IMR-90 (cell line): ENCODE data around the gene CDH15. TPM values are rescaled to one million over a fixed set of nuclear protein-coding genes. Genes with fewer than 3 reads are reported as not detected.

Experiments used
- ATAC-seq: fragments of 200-7000 bp; cut with Tn5 transposase; 2 replicates; pipeline ENCODE4 v1.9.1; 2020; ENCODE audit warnings: low read depth, mild to moderate bottlenecking, moderate library complexity
- BruUV-seq: library from RNA; stranded (reverse); fragments of 400-500 nt; replicated peaks from 2 replicates; lab custom pipeline; 2021; lab: Mats Ljungman, UMichigan
- CTCF ChIA-PET: fragments of 300-600 bp; formaldehyde crosslinking; extraction: SDS; loops from one replicate; lab custom pipeline; 2021; ENCODE audit warnings: antibody characterized with exemption; lab: Yijun Ruan, JAX
- POLR2A ChIA-PET: fragments of 300-600 bp; sonication (Branson Sonifier 250); formaldehyde crosslinking; loops from one replicate; lab custom pipeline; 2022; ENCODE audit warnings: antibody characterized with exemption; ENCODE audit not compliant: unreplicated experiment; lab: Charles Lee
- DNase-seq: peaks from one replicate; pipeline ENCODE4 v3.0.0; 2013
- H2AFZ ChIP-seq: replicated peaks from 2 replicates; pipeline ENCODE3; 2013; ENCODE audit warnings: low read length, mild to moderate bottlenecking; ENCODE audit not compliant: poor library complexity
- H2AK5ac ChIP-seq: 2 replicates; pipeline ENCODE4 v1.6.1; 2013; ENCODE audit warnings: low read depth, low read length, inconsistent platforms
- H2AK9ac ChIP-seq: replicated peaks from 2 replicates; pipeline ENCODE3; 2013; ENCODE audit warnings: mild to moderate bottlenecking, low read depth, low read length, moderate library complexity; ENCODE audit not compliant: poor library complexity
- H2BK120ac ChIP-seq: 2 replicates; pipeline ENCODE4 v1.6.1; 2013; ENCODE audit warnings: low read depth, low read length, inconsistent platforms
- H2BK15ac ChIP-seq: 3 replicates; pipeline ENCODE4 v1.6.1; 2013; ENCODE audit warnings: low read depth, low read length, inconsistent platforms
- H2BK20ac ChIP-seq: 2 replicates; pipeline ENCODE4 v1.6.1; 2013; ENCODE audit warnings: low read depth, mild to moderate bottlenecking, inconsistent platforms, low read length, moderate library complexity
- H2BK5ac ChIP-seq: 2 replicates; pipeline ENCODE4 v1.6.1; 2013; ENCODE audit warnings: mild to moderate bottlenecking, low read depth, low read length, inconsistent platforms; ENCODE audit not compliant: poor library complexity, severe bottlenecking
- H3K14ac ChIP-seq: replicated peaks from 2 replicates; pipeline ENCODE4 v1.6.1; 2013; ENCODE audit warnings: low read depth, low read length, inconsistent platforms
- H3K18ac ChIP-seq: 2 replicates; pipeline ENCODE4 v1.6.1; 2013; ENCODE audit warnings: low read depth, low read length, control low read depth
- H3K23ac ChIP-seq: 2 replicates; pipeline ENCODE4 v1.6.1; 2013; ENCODE audit warnings: low read depth, low read length, inconsistent platforms
- H3K27ac ChIP-seq: 2 replicates; pipeline ENCODE4 v1.5.1; 2013; ENCODE audit warnings: mild to moderate bottlenecking, control low read depth, low read length; ENCODE audit not compliant: insufficient read depth
- H3K27me3 ChIP-seq: 2 replicates; pipeline ENCODE4 v1.6.1; 2013; ENCODE audit warnings: low read length; ENCODE audit not compliant: control insufficient read depth, insufficient read depth
- H3K36me3 ChIP-seq: 2 replicates; pipeline ENCODE4 v1.6.1; 2013; ENCODE audit warnings: low read length, mixed read lengths; ENCODE audit not compliant: control insufficient read depth, insufficient read depth
- H3K4ac ChIP-seq: 2 replicates; pipeline ENCODE4 v1.6.1; 2013; ENCODE audit warnings: low read depth, low read length, inconsistent platforms
- H3K4me1 ChIP-seq: 2 replicates; pipeline ENCODE4 v1.6.1; 2013; ENCODE audit warnings: low read length, mixed read lengths; ENCODE audit not compliant: control insufficient read depth, insufficient read depth
- H3K4me2 ChIP-seq: 2 replicates; pipeline ENCODE4 v1.6.1; 2013; ENCODE audit warnings: low read depth, mild to moderate bottlenecking, control low read depth, low read length, moderate library complexity
- H3K4me3 ChIP-seq: 2 replicates; pipeline ENCODE4 v1.5.1; 2013; ENCODE audit warnings: low read depth, mild to moderate bottlenecking, control low read depth, low read length, moderate library complexity; ENCODE audit not compliant: insufficient read depth
- H3K56ac ChIP-seq: 2 replicates; pipeline ENCODE4 v1.6.1; 2013; ENCODE audit warnings: low read length, inconsistent platforms; ENCODE audit not compliant: insufficient read depth; ENCODE audit errors: extremely low read depth
- H3K79me1 ChIP-seq, 2 experiments: 2 replicates each; pipeline ENCODE4 v1.6.1; 2013; ENCODE audit warnings: low read length in 2 of 2, inconsistent platforms in 1 of 2, low read depth in 1 of 2
- H3K9ac ChIP-seq: 2 replicates; pipeline ENCODE4 v1.6.1; 2013; ENCODE audit warnings: low read depth, low read length, control low read depth
- H3K9me1 ChIP-seq: 2 replicates; pipeline ENCODE4 v1.6.1; 2013; ENCODE audit warnings: low read length, inconsistent platforms; ENCODE audit not compliant: insufficient read depth
- H3K9me3 ChIP-seq: 2 replicates; pipeline ENCODE4 v1.6.1; 2013; ENCODE audit warnings: low read length; ENCODE audit not compliant: control insufficient read depth, insufficient read depth
- H4K20me1 ChIP-seq: 2 replicates; pipeline ENCODE4 v1.6.1; 2013; ENCODE audit warnings: low read length, inconsistent platforms; ENCODE audit not compliant: insufficient read depth
- H4K5ac ChIP-seq: 2 replicates; pipeline ENCODE4 v1.6.1; 2013; ENCODE audit warnings: mild to moderate bottlenecking, low read depth, low read length, control low read depth
- H4K8ac ChIP-seq, 2 experiments: 2 replicates each; pipeline ENCODE4 v1.6.1; 2013; ENCODE audit warnings: low read depth in 2 of 2, low read length in 2 of 2, control low read depth in 1 of 2, inconsistent platforms in 1 of 2
- H4K91ac ChIP-seq: 2 replicates; pipeline ENCODE4 v1.6.1; 2013; ENCODE audit warnings: low read depth, low read length, inconsistent platforms; ENCODE audit not compliant: insufficient read depth
- BHLHE40 ChIP-seq: fragments of 150-350 bp; IDR thresholded peaks from 2 replicates; pipeline ENCODE4 v1.6.1; 2016; ENCODE audit warnings: mild to moderate bottlenecking, low read depth, low read length
- CHD1 ChIP-seq: IDR thresholded peaks from 2 replicates; pipeline ENCODE4 v1.6.1; 2012; ENCODE audit warnings: low read depth, low read length, improper control_type of control experiment
- MXI1 ChIP-seq: IDR thresholded peaks from 2 replicates; pipeline ENCODE4 v1.6.1; 2012; ENCODE audit warnings: low read depth, mild to moderate bottlenecking, low read length, moderate library complexity, borderline replicate concordance
- POLR2A ChIP-seq: IDR thresholded peaks from 2 replicates; pipeline ENCODE4 v1.6.1; 2012; ENCODE audit warnings: mild to moderate bottlenecking, low read depth, low read length
- RAD21 ChIP-seq: IDR thresholded peaks from 2 replicates; pipeline ENCODE4 v1.6.1; 2012; ENCODE audit warnings: low read length, improper control_type of control experiment
- RFX5 ChIP-seq: IDR thresholded peaks from 2 replicates; pipeline ENCODE4 v1.8.0; 2012; ENCODE audit warnings: low read depth, mild to moderate bottlenecking, low read length, moderate library complexity
- WGBS, 2 experiments: methylation state at CpG; one replicate each; pipeline versions ENCODE4 v1.1.5 to v1.1.7; 2013; ENCODE audit warnings: missing lambda C conversion rate in 2 of 2; ENCODE audit not compliant: insufficient read length in 1 of 2; ENCODE audit errors: extremely low coverage in 2 of 2; 5-methylcytosine and 5-hydroxymethylcytosine counted together
- dilution Hi-C: fragments of 300-500 bp; cut with HindIII; formaldehyde crosslinking; loops from one replicate; pipeline ENCODE4 v1.14.3; 2018; ENCODE audit warnings: low sequenced_read_pairs; ENCODE audit not compliant: unreplicated experiment
- in situ Hi-C: fragments of 300-500 bp; cut with MboI; formaldehyde crosslinking; loops from 3 replicates; pipeline ENCODE4 v1.14.3; 2019; ENCODE audit warnings: low sequenced_read_pairs, inconsistent platforms, mixed read lengths
- intact Hi-C: fragments of 100-400 bp; cut with micrococcal nuclease; formaldehyde crosslinking; loops from 2 replicates; pipeline ENCODE4 v1.10.0; 2022
- polyA plus RNA-seq, 3 experiments: library from polyadenylated mRNA; depleted of rRNA; stranded (reverse); fragments of >200 nt; gene quantifications; 2 replicates each; pipeline ENCODE4 v1.2.3, GENCODE V29; 2012; ENCODE audit warnings: low replicate concordance in 1 of 3
- total RNA-seq: library from RNA; depleted of rRNA; stranded (reverse); fragments of >200 nt; gene quantifications from 2 replicates; pipeline ENCODE4 v1.2.3, GENCODE V29; 2012
- TF ChIP-seq, protein P1 (sequence below): fragments of 150-350 bp; IDR thresholded peaks from 2 replicates; pipeline ENCODE4 v1.6.1; 2016; ENCODE audit warnings: low read depth, mild to moderate bottlenecking, low read length, moderate library complexity, borderline replicate concordance

Gene CDH15
- total and polyA plus RNA-seq, 2 of the 4 experiments (the other 2 are of a cell fraction) = 0.18 to 0.62 TPM

DNA sequence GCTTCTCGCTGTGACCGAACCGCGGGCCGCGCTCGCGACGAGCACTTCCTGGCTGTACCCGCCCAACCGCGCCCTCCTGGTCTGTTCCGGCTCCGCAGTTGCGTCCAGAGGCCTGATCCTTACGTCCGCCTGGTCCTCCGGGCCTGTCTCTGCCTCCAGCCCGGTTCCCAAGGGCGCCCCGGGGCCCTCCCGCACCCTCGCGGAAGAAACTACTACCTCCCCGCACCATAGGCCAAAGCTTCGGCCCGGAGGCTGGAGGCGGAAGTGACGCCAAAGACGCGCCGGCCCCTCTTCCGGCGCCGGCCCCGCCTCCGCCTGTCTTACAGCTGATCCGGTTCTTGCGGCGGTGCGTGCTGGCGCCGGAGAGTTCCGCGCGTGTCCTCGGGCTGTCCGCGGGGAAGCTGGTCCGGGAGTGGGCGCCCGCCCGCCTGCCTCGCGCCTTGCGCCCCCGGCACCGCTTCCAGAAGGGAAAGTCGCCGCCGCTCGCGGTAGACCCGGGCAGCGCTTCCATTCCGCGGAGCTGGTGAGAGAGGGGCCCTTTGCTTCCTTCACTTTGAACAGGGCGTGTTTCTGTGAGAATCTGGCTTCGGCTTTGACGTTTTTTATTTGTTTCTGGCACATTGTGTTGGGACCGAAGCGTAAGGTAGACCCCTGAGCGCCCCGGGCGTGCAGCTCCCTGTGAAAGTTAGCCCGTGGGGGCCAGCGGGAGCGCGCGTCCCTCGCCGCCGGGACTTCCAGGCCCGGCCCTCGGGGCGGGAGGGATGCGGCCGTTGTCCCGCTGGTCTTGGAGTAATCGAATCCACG lies 46.0 kb downstream of the CDH15 start, which contains the start of gene ZNF778 (continued):
- TF ChIP-seq MXI1 = peak; percentile 96; the same call in 1 of the 2 replicates

DNA sequence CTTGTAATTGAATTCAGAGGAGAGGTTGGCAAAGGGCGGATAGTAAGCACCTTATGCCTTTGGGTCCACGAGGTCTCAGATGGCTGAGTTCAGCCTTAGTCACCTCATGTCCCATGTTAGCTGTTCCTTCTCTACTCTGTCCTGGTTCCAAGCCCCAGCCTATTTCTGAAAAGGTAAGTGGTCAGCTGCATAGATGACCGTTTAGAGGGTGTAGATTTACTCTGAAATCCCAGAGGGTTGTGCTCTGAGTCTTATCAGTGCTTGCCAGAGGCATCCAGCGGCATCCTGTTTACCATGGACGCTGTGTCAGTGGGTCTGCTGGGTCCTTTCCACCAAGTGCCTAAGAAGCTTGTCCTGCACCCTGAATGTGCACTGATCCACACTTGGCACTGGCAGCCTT lies 47.8 kb downstream of the CDH15 start:
- Histone ChIP-seq H3K27me3 (no peaks in the 10 kb centered on the region), H2BK15ac (no peak overlapping the region), H3K9ac (no peak overlapping the region), H3K4me1 (no peaks in the 10 kb centered on the region), H3K4ac (no peak overlapping the region), H4K20me1 (peaks cover 3% of the 10 kb centered on the region; the same call in 1 of the 2 replicates), H3K4me3 (no peak overlapping the region), H3K9me1 (peaks cover 3% of the 10 kb centered on the region; the same call in 1 of the 2 replicates), H3K4me2 (no peak overlapping the region), H2AFZ (no peak overlapping the region), H3K27ac (no peak overlapping the region), H2AK9ac (no peak overlapping the region), H2BK20ac (no peak overlapping the region), H3K36me3 (peaks cover 31% of the 10 kb centered on the region), H4K8ac (no peak overlapping the region), H3K79me1 (peaks cover 27 to 52% of the 10 kb centered on the region in 2 experiments), H4K5ac (no peak overlapping the region), H3K14ac (no peak overlapping the region), H3K23ac (no peak overlapping the region), H2AK5ac (no peak overlapping the region), H2BK120ac (no peak overlapping the region), H3K9me3 (no peaks in the 10 kb centered on the region), H2BK5ac (no peak overlapping the region), H4K91ac (no peak overlapping the region), H3K18ac (no peak overlapping the region), H3K56ac (no peak overlapping the region)
- dilution Hi-C loops = no loop called here
- no peak for TF ChIP-seq CHD1
- TF ChIP-seq, protein P1, sequence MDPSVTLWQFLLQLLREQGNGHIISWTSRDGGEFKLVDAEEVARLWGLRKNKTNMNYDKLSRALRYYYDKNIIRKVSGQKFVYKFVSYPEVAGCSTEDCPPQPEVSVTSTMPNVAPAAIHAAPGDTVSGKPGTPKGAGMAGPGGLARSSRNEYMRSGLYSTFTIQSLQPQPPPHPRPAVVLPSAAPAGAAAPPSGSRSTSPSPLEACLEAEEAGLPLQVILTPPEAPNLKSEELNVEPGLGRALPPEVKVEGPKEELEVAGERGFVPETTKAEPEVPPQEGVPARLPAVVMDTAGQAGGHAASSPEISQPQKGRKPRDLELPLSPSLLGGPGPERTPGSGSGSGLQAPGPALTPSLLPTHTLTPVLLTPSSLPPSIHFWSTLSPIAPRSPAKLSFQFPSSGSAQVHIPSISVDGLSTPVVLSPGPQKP = no peak
- no peak for TF ChIP-seq RAD21
- no peak for TF ChIP-seq POLR2A
- TF ChIP-seq RFX5 = no peak
- no peak for TF ChIP-seq BHLHE40
- ChIA-PET POLR2A (no interaction called here), CTCF (no interaction called here)
- WGBS, 2 experiments = 100% methylated on average over 2 of the region's 5 CpGs; no CpG with 5 or more reads in 1 of the 2 experiments
- DNase-seq (no peak), ATAC-seq (no peak)
- no TSS peak for BruUV-seq
- in situ Hi-C loops = loop anchor here (10.0 kb wide), 1 partner anchor 285 kb away; no protein-coding TSS in a partner anchor
- intact Hi-C loops = loop anchor here (5.0 kb wide), 1 partner anchor 407 kb away; the partner anchor contains the start of gene APRT
